GM12878 (cell line): ENCODE data around the gene ERC2.

ENCODE experiments used
- FOXM1 ChIP-seq: IDR thresholded peaks from 2 replicates; pipeline ENCODE4 v1.6.1; 2012; ENCODE audit warnings: low read depth, mild to moderate bottlenecking, inconsistent platforms, low read length, moderate library complexity
- PRDM15 ChIP-seq: fragments of 450-650 bp; formaldehyde crosslinking; IDR thresholded peaks from 2 replicates; pipeline ENCODE4 v1.4.0; 2020; ENCODE audit warnings: mild to moderate bottlenecking, moderate library complexity
- TARDBP ChIP-seq: IDR thresholded peaks from 2 replicates; pipeline ENCODE4 v1.6.1; 2016; ENCODE audit warnings: borderline replicate concordance
- USF1 ChIP-seq: IDR thresholded peaks from 2 replicates; pipeline ENCODE4 v1.6.1; 2011; ENCODE audit warnings: borderline replicate concordance, low read depth, mild to moderate bottlenecking, moderate library complexity, mixed read lengths, low read length; ENCODE audit not compliant: insufficient read depth; ENCODE audit errors: extremely low read length

- no peak for TF ChIP-seq FOXM1
- no peak for TF ChIP-seq PRDM15 (CRISPR knock-in tag)
- TF ChIP-seq TARDBP, result no peak
- TF ChIP-seq USF1, result no peak
These were observed 799.1 kb downstream of the ERC2 start for GRCh38 chr3:55669133-55669532.
